HG02840 (cell line): ENCODE data around the gene COPZ2.
"Not testable (repeated sequence)": the region's sequence is repeated elsewhere in the genome, so short reads cannot be mapped to it uniquely, and the experiment has no call there.

ENCODE experiments used
- ATAC-seq: cut with Tn5 transposase; IDR thresholded peaks from one replicate; pipeline ENCODE4 v1.9.1; 2021; ENCODE audit warnings: mild to moderate bottlenecking, moderate library complexity, moderate number of reproducible peaks; ENCODE audit not compliant: unreplicated experiment, low FRiP score

The COPZ2 gene

DNA sequence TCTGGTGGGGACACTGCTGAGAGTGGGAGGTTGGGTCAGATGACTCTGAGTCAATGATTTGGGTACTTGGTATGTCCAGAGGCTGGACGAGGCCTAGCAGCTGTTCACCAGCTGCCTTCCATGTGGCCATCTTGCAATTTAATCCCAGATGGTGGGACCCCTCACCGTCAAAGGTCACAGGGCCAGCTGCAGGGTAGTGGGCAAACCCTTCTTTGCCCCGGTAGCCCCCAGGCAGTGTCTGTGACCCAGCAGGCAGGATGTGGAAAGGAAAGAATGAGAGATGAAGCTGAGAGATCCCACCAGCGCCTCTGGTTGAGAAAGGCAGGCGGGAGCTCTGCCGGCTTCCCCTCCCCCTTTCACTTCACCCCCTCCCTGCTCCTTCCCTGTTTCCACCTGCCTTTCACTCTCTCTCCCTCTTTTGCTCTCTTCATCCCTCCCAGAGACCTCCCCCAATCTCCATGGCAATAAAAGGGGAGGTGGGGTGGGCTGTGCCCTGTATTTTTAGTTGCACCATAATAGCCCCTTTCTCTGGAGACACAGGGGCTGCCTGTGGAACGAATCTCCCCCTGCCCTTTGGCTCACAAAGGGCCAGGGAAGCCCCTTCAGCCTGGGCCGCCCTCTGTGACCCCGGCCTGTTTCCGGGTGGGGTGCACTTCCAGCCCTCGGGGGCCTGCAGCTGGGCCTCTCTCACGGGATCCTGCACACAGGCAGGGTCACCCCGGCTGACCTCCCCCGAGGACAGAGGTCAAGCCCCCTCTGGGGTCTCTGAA is 46.5 kb downstream of the COPZ2 start:
- ATAC-seq = no peak

DNA sequence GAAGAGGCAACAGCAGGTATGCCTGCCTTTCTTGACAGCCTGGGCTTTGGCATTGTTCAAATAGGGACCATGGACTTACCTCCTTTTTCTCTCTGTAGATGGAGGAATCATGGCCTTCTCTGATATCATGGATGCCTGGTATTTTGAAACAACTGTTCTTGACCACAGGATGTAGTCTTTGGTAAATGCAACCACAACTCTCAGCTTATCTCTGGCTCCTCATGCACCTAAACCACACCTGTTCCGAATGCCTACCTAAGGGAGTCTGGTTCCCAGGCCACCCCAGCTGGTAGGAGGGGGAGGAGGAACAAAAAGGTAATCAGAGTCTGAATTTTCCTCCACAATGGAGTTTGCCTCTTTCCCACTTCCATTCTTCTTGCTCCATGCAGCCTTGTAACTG is 47.9 kb downstream of the COPZ2 start:
- ATAC-seq = no peak

DNA sequence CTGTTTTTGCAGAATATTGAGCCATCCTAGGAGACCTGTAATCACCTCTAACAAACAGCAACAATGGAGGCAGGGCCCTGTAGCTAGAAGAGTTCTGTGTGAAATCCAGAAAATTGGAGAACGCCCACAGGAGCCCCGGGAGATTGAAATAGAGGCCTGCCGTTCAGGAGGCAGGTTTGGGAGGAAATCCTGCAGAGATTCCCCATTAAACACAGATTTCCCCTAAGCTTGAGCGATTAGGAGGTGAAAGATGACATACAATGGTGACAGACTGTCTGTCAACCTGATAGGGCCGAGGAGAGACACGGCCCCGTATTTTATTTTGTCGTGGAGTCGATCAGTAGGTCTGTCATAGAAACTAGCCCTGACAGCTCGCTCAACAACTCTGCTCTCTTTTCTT is 48.4 kb downstream of the COPZ2 start:
- ATAC-seq = no peak

DNA sequence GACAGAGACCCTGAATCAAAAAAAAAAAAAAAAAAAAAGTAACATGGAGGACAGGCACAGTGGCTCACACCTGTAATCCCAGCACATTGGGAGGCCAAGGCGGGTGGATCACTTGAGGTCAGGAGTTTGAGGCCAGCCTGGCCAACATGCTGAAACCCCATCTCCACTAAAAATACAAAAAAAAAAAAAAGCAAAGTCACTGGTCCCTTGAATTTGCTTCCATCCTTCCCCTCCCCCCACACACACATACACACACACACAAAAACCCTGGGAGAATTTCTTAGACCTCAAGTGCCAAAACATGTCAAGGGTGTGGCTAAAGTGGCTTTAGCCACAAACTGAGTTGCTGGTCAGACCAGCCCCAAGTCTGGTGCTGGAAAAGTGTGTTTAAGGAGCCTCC is 49.2 kb downstream of the COPZ2 start:
- not testable (repeated sequence) for ATAC-seq

DNA sequence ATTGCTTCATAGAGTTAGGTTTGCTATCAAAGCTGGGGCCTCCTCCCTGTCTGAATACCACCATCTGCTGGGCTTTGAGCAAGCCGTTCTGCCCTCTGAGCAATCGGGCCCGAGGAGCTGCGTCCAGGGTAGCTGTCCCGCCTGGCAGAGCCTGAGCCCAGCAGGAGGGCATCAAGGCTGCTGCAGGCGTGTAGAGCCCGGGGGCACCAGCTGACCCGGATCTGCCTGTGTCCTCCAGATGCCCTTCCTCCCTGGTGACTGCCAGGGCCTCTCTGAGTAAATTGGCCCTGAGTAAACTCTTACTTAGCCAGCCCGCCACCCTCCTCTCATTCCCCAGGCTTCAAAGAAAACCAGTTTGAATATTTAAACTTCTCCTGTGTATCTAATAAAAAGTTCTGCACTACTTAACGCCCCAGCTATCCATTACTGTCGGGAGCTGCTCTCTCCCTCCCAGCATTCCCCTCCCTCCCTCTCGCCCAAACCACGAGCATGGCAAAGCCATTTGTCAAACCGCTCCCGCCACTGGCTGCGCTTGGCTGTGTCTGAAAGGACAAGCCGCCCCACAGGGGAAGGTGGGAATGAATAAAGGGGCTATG is 50.3 kb downstream of the COPZ2 start:
- no peak for ATAC-seq

DNA sequence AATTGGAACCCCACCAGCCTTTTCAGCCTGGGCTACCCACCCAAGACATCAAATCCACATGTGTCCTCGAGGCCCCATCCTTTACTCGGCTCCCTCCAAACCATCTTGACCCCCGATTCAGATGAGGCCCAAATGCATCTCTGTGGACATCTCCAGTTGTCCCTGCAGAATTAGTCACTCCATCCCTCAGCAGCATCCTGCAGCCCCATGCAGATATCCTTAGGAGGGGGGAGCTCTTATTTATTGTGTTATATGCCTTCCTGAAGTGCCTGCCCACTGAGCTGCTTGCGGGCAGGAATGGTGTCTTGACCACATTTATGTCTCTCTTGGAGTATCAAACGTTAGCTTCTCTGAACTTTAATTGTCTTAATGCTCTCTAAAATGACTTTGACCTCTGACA is 51.1 kb downstream of the COPZ2 start:
- ATAC-seq = no peak

DNA sequence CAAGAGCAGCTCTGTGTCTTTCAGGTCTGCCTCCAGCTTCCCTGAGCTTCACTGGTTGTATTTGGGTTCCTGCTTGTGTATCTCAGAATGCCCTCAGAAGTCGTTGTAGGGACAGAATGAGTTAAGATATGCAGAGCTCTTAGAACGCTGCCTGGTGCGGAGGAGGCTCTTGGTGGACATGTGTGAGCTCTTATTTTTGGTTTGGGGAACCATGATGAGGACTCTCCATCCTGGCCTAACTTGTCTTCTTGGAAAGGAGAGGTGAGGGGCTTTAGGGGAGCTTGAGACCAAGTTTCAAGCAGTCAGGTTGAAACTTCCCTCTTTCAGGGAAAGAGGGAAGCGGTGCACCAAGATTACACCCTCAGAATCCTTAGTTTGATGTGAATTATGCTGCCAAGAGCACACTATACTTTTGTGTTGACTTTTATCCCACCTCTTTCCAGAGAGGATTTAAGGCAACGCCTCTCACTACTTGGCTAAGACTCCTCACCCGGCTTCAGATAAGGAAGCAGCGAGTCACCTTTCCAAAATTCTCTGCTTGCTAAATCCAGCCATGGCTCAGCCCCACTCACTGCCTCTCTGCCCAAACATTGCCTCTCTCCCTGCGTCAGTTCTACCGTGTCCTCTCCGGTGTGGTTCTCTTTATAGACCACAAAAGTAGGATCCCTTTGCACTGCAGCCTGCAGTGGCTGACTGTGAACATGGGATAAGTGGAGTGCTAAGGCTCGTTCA is 53.9 kb downstream of the COPZ2 start:
- ATAC-seq = no peak

DNA sequence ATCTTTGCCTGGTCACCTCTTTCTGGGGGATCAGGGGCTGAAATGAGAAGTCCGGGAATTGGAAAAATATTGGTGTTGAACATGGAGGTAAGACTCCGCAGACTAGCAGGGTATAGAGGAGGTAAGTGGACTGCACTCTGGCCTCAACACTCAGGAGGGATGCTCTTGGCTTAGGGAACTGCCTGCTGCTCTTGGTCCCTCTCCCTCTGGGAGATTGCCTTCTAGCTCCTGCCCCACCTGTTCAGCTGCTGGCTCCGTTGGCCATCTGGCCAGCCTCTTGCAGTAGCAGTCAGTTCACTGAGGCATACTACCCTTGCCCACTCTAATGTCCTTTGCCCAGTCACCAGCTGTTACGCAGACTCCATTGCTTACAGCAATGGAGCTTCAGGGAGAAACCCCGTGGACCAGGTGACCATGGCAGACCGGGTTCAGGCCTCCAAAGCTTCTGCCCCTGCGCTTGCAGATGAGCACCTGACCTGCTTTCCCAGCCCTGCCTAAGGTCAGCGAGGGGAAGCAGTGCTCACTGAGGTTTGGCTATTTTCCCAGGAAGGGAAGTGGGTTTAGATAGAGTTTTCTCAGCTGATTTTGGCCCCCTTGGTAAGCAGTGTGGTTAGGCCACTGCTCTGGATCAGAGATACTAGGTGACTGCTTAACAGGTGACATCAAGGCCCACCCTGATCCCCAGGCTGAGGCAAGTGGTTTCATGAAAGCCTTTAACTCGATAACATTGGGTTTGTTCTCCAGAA is 54.8 kb downstream of the COPZ2 start:
- no peak for ATAC-seq

DNA sequence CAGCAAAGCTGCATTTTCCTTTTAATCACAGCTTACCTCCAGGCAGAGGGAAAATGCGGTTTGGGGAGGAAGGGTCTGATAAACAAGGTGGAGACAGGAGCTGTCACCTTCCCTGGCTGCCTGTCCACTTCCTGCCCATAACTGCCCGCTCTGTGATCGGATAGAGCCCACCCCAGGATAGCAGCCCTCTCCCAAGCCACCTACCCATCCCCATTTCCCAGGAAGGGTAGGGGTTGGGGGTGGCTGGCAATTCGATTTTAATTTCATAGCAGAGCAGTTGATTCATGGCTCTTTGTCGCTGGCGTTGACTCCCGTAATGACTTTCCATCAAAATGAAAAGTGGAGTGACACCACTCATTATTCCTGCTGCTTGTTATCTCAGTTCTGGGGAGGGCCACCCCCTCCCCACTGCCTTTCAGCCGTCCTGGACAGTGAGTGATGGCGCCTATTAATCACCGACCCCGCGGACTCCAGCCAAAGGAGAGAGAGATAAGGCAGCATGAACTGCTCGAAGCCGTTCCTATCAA is 55.4 kb downstream of the COPZ2 start:
- ATAC-seq = no peak

DNA sequence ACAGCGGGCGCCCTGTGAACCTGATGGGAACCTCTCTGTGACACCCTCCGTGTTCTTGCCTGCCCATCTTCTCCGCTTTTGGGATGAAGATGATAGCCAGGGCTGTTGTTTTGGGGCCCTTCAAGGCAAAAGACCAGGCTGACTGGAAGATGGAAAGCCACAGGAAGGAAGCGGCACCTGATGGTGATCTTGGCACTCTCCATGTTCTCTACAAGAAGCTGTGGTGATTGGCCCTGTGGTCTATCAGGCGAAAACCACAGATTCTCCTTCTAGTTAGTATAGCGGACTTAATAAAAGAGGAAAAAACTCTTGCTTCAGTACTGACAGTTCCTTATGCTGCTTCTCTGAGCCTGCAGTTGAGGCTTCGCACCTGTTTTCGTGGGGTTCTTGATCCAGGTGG is 56.1 kb downstream of the COPZ2 start:
- no peak for ATAC-seq

DNA sequence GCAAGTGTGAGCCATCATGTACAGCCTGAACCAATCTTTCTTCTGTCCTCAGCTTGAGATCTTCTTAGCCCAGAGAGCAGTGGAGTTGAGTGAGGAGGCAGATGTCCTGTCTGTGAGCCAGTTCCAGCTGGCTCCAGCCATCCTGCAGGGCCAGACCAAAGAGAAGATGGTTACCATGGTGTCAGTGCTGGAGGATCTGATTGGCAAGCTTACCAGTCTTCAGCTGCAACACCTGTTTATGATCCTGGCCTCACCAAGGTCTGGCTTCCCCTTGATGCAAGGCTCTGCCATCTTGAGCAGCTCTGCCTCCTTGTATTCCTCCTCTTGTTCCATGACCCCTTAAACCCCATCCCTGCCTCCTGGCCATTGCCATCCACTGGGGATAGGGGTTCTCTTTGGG is 57.1 kb downstream of the COPZ2 start:
- no peak for ATAC-seq

DNA sequence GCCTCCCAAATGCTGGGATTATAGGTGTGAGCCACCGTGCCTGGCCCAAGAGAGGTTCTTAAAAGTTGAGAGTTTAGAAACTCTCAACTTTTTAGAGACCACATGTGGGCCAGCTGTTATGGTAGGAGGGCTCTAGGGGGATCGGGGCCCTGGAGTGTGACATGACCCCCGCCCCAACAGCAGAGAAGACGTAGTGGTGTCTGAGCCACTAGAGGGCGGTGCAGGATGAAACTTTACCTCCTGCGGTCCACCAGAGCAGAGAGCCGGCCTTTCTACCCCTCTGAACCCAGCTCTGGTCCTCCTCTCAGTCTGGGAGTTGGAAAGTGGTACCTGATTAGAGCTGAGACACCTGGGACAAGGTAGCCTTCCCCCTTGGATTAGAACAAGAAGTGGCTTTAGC is 59.3 kb downstream of the COPZ2 start:
- no peak for ATAC-seq
